GM12891 (cell line): Measurements from ENCODE around the gene CDH22.

Experiments
- POLR2A ChIP-seq: IDR thresholded peaks from 2 replicates; pipeline ENCODE4 v1.6.1; 2011; ENCODE audit warnings: low read depth, low read length, control low read depth
- POLR2AphosphoS5 ChIP-seq: IDR thresholded peaks from 2 replicates; pipeline ENCODE4 v1.6.1; 2011; ENCODE audit warnings: low read depth, low read length, control low read depth
- POU2F2 ChIP-seq: IDR thresholded peaks from 2 replicates; pipeline ENCODE4 v1.6.1; 2011; ENCODE audit warnings: low read depth, mild to moderate bottlenecking, control low read depth, low read length, moderate library complexity
- SPI1 ChIP-seq: IDR thresholded peaks from 2 replicates; pipeline ENCODE4 v1.6.1; 2011; ENCODE audit warnings: low read depth, low read length, control low read depth

- TF ChIP-seq POLR2A (no peak), POLR2AphosphoS5 (no peak), SPI1 (no peak), POU2F2 (no peak)
Measured at GRCh38 chr20:46349035-46349741, 40.9 kb upstream of the CDH22 start.
